H54 (cell line): Measurements from ENCODE around the gene SYDE1.

Experiments used
- DNase-seq: peaks from one replicate; pipeline ENCODE4 v3.0.0; 2011; ENCODE audit warnings: low spot score, mixed read lengths; ENCODE audit not compliant: insufficient read length
- FAIRE-seq: peaks from 3 replicates; lab custom pipeline; 2011; peaks lifted over from hg19 to GRCh38; lab: Jason Lieb, UNC
- POLR2A ChIP-seq: IDR thresholded peaks from 2 replicates; pipeline ENCODE4 v1.6.1; 2011; ENCODE audit warnings: low read depth, mild to moderate bottlenecking, low read length

The SYDE1 gene

DNA sequence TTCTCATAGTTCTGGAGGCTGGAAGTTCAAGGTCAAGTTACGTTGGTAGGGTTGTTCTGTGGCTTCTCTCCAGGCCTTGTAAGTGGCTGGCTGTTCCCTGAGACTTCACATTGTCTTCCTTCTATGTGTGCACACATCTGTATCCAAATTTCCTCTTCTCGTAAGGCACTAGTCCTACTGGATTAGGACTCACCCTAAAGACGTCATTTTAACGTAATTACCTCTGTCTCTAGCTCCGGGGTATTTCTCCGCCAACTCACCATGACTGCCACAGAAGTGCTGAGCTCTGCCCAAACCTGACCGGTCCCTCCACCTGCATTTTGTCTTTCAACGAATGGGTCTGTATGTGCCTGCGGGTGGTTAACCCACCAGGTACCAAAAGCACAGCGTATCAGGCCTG, 8.7 kb upstream of the SYDE1 start:
- no peak for FAIRE-seq
- DNase-seq, result no peak
- TF ChIP-seq POLR2A, result no peak

DNA sequence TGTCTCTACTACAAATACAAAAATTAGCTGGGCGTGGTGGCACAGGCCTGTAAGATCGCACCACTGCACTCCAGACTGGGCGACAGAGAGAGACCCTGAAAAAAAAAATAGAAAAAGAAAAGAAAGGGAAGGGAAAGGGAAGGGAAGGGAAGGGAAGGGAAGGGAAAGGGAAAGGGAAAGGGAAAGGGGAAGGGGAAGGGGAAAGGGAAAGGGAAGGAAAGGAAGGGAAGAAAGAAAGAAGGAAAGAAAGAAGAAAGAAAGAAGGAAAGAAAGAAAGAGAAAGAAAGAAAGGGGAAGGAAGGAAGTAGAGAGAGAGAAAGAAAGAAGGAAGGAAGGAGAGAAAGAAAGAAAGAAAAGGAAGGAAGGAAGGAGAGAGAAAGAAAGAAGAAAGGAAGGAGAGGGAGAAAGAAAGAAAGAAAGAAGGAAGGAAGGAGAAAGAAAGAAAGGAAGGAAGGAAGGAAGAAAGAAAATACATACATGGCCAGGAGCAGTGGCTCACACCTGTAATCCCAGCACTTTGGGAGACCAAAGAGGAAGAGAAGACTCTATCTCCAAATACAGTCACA, 8.1 kb upstream of the SYDE1 start:
- no peak for FAIRE-seq
- no peak for TF ChIP-seq POLR2A
- no peak for DNase-seq

DNA sequence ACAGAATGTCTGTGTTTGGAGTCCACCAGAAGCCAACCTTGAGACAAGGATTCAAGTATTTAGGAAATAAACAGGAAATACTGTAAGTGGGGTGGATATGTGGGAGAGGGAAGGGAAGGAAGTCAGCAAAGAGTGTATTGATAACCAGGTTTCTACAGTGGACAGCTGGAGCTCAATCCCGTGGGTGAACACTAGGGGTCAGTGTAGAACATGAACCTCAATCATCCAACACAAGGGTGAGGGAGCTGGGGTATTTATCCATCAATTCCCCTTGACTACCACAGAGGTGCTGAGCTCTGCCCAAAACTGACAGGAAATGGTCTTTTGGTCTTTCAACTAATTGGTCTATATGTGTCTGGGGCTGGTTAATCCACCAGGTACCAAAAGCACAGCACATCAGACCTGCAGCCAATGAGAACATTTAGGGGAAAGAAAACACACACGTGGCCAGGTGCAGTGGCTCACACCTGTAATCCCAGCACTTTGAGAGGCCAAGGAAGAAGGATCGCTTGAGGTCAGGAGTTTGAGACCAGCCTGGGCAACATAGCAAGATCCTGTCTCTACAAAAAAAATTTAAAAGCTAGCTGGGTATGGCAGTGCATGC, 5.6 kb upstream of the SYDE1 start:
- FAIRE-seq, result no peak
- no peak for TF ChIP-seq POLR2A
- DNase-seq, result no peak

DNA sequence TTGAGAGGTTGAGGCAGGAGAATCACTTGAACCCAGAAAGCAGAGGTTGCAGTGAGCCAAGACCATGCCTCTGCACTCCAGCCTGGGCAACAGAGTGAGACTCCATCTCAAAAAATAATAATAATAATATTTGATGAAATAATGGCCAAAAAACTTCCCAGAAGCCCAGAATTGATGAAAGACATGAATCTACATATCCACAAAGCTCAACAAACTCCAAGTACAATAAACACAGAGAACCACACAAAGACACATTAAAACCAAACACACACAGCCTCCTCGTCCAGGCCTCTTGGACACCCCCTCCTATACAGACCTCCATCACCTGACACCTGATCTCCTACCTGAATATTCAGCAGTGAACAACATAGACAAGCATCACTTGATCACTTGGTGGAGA, 3.2 kb upstream of the SYDE1 start:
- TF ChIP-seq POLR2A, result no peak
- DNase-seq (no peak), FAIRE-seq (no peak)

DNA sequence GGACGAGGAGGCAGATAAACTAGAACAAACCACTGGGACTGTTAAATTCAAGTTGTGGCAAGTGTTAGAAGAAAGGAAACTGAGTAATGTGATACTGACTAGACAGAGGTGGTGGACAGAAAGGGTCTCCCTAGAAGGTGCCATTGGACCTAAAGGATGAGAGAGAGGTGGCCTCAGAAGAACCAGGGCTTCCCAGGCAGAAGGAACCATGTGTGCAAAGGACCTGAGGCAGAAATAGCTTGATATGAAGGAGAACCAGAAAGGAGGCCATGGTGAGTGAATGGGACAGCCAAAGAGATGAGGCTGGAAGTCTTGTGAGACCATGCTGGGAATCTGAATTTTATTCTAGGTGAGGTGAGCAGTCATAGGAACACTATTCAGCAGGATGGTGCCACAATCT, 2.8 kb upstream of the SYDE1 start:
- DNase-seq (no peak), FAIRE-seq (no peak)
- TF ChIP-seq POLR2A, result no peak

DNA sequence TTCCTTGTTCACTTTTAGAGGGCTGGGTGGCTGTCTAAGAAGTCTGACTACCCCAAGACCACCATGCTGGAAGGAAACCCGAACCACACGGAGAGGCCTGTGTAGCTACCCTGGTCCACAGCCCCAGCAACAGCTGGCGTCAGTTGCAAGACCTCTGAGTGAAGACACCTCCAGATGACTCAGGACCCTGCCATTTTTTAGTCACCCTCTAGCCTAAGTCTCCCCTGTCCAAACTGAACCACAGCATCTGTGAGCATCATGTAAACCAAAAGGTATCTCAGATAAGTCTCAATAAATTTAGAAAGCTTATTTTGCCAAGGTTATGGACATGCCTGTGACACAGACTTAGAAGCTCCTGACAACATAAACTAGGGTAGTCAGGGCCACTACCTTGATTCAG, 2.2 kb upstream of the SYDE1 start:
- FAIRE-seq (no peak), DNase-seq (no peak)
- no peak for TF ChIP-seq POLR2A

DNA sequence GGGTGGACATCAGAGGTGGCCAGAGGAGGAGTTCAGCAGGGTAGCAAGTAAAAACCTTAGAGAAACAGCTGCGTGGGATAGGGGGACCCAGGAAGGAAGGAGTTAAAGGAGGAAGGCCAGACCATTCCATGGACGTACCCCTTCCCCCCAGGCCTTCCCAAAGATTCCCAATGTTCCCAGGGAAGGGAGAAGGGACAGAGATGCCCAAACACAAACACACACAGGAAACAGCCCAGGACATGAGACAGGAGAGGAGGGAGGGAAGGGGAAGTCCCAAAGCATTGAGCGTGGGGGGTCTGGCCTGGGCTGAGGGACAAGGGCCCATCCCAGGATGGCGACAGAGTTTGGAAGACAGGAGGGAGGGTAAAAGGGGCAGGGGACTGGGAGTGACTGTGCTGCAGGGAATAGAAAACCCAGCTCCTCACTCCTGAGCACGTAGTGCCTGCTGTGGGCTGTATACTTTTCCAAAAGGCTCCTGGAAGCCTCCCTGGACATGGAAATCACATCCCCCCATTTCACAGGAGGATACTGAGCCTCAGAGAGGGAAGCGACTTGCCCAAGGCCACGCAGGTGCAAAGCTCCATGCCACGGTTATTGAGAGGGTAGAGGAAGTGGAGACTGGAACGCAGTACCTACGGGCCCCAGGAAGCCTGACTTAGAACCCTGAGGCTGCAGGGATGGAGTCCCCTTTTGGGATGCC, 1.1 kb downstream of the SYDE1 start:
- DNase-seq (no peak), FAIRE-seq (no peak)
- no peak for TF ChIP-seq POLR2A

DNA sequence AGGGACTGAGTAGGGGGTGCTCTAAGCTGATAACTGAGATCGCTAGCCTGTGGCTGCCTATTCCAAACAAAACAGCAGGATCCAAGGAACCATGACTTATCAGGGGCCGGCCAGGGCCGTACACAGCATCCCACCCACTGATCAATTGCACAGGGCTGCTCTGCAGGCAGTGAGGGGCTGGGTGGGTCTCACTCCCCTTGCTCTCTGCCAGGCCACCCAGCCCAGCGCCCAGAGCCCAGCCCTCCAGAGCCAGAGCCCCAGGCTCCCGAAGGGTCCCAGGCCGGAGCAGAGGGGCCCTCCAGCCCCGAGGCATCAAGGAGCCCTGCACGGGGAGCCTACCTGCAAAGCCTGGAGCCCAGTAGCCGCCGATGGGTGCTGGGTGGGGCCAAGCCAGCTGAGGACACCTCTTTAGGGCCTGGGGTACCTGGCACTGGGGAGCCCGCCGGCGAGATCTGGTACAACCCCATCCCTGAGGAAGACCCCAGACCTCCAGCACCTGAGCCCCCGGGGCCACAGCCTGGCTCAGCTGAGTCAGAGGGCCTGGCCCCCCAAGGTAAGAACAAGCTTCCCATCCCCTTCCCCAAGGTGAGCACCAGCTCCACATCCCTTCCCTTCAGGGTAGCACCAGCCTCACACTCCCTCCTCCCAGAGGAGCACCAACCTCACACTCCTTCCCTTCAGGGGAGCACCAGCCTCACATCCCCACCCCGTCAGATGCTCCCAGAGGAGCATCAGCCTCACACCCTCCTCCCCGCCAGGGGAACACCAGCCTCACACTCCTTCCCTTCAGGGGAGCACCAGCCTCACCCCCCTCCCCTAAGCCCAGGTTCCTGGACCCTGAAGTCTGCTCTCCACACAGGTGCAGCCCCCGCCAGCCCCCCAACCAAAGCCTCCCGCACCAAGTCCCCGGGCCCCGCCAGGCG, 1.9 kb downstream of the SYDE1 start:
- FAIRE-seq (no peak), DNase-seq (no peak)
- TF ChIP-seq POLR2A, result no peak

DNA sequence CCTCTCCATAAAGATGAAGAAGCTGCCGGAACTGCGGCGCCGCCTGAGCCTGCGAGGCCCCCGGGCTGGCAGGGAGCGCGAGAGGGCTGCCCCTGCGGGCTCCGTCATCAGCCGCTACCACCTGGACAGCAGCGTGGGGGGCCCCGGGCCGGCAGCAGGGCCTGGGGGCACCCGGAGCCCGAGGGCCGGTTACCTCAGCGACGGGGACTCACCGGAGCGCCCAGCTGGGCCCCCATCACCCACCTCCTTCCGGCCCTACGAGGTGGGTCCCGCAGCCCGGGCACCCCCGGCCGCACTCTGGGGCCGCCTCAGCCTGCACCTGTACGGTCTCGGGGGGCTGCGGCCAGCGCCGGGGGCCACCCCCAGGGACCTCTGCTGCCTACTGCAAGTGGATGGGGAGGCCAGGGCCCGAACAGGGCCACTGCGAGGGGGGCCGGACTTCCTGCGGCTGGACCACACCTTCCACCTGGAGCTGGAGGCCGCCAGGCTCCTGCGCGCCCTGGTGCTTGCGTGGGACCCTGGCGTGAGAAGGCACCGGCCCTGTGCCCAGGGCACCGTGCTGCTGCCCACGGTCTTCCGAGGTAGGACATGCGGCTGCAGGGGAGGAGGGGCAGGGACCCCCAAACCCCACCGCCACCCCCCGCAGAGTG, 2.7 kb downstream of the SYDE1 start:
- DNase-seq, result no peak
- FAIRE-seq, result no peak
- no peak for TF ChIP-seq POLR2A

DNA sequence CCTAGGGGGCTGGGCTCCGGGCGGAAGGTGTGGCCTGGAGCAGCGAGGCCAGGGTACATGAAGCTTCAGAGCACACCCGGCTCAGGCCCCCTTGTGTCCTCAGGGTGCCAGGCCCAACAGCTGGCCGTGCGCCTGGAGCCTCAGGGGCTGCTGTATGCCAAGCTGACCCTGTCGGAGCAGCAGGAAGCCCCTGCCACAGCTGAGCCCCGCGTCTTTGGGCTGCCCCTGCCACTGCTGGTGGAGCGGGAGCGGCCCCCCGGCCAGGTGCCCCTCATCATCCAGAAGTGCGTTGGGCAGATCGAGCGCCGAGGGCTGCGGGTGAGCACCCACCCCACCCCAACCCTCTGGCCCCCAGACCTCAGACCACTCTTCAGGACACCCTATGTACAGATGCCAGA, 3.2 kb downstream of the SYDE1 start:
- DNase-seq (no peak), FAIRE-seq (no peak)
- TF ChIP-seq POLR2A, result no peak

DNA sequence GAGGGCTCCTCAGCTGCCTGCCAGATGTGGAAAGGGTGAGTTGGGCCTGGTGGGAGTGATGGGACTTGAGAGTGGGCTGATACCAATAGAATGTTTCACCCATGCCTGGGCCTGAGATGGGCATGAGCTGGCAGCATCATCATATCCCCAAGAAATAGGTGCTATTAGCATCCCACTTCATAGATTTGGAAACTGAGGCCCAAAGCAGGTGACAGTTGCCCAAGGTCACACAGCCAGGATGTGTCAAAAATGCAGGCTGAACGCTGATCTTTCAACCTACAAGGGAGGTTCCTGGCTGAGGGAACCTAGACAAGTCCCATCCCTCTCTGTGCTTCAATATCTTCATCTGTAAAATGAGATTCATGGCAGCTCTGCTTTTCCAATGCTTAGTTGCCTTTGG, 4.6 kb downstream of the SYDE1 start:
- no peak for FAIRE-seq
- no peak for TF ChIP-seq POLR2A
- DNase-seq, result no peak

DNA sequence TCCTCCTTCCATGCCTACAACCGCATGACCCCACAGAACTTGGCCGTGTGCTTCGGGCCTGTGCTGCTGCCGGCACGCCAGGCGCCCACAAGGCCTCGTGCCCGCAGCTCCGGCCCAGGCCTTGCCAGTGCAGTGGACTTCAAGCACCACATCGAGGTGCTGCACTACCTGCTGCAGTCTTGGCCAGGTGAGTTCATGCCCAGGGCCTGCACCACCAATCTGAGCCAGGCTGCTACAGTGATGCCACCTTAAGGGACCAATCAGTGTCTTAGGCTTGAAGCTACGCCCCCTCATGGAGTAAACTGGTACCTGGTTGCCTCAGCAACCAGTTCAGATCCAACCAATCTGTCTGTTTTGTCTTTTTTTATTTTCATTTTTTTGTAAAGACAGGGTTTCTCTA, 5.2 kb downstream of the SYDE1 start:
- FAIRE-seq, result no peak
- no peak for TF ChIP-seq POLR2A
- no peak for DNase-seq
